HEK293 (cell line): ENCODE measurements around the gene TOMM7.

ENCODE experiments used
- BCL11A ChIP-seq: fragments of 450-650 bp; formaldehyde crosslinking; IDR thresholded peaks from 2 replicates; pipeline ENCODE4 v1.5.1; 2016; ENCODE audit warnings: low read depth, missing biosample characterization, missing genetic modification characterization
- BCL6B ChIP-seq: fragments of 450-650 bp; formaldehyde crosslinking; IDR thresholded peaks from 2 replicates; pipeline ENCODE4 v1.5.1; 2017; ENCODE audit warnings: missing biosample characterization, missing genetic modification characterization
- GLI4 ChIP-seq: fragments of 450-650 bp; formaldehyde crosslinking; IDR thresholded peaks from 2 replicates; pipeline ENCODE4 v1.5.1; 2016; ENCODE audit warnings: missing biosample characterization, missing genetic modification characterization
- IKZF3 ChIP-seq: fragments of 450-650 bp; IDR thresholded peaks from 2 replicates; pipeline ENCODE4 v1.5.0; 2018; ENCODE audit warnings: missing biosample characterization, mild to moderate bottlenecking, missing genetic modification characterization, moderate library complexity
- KLF7 ChIP-seq: fragments of 450-650 bp; formaldehyde crosslinking; IDR thresholded peaks from 2 replicates; pipeline ENCODE4 v1.5.1; 2016; ENCODE audit warnings: missing biosample characterization, missing genetic modification characterization, borderline replicate concordance
- KLF9 ChIP-seq: fragments of 450-650 bp; formaldehyde crosslinking; IDR thresholded peaks from 2 replicates; pipeline ENCODE4 v1.5.1; 2016; ENCODE audit warnings: missing biosample characterization, missing genetic modification characterization, low read depth
- PRDM1 ChIP-seq: fragments of 450-650 bp; formaldehyde crosslinking; IDR thresholded peaks from 2 replicates; pipeline ENCODE4; 2016; ENCODE audit warnings: missing biosample characterization, missing genetic modification characterization
- ZBTB17 ChIP-seq: fragments of 450-650 bp; formaldehyde crosslinking; IDR thresholded peaks from 2 replicates; pipeline ENCODE4 v1.5.1; 2016; ENCODE audit warnings: missing biosample characterization, missing genetic modification characterization
- ZNF202 ChIP-seq: fragments of 450-650 bp; formaldehyde crosslinking; IDR thresholded peaks from 2 replicates; pipeline ENCODE4 v1.5.1; 2016; ENCODE audit warnings: missing biosample characterization, missing genetic modification characterization, borderline replicate concordance
- ZNF211 ChIP-seq: fragments of 450-650 bp; formaldehyde crosslinking; IDR thresholded peaks from 2 replicates; pipeline ENCODE4 v1.5.1; 2016; ENCODE audit warnings: low read depth, missing biosample characterization, missing genetic modification characterization
- ZNF335 ChIP-seq: fragments of 450-650 bp; formaldehyde crosslinking; conservative IDR thresholded peaks from 2 replicates; pipeline ENCODE4 v1.5.1; 2016; ENCODE audit warnings: missing biosample characterization, missing genetic modification characterization
- ZNF350 ChIP-seq: fragments of 450-650 bp; formaldehyde crosslinking; IDR thresholded peaks from 2 replicates; pipeline ENCODE4 v1.5.0; 2017; ENCODE audit warnings: missing biosample characterization, mild to moderate bottlenecking, missing genetic modification characterization
- ZNF391 ChIP-seq: fragments of 450-650 bp; formaldehyde crosslinking; IDR thresholded peaks from 2 replicates; pipeline ENCODE4 v1.5.1; 2016; ENCODE audit warnings: low read depth, missing biosample characterization, missing genetic modification characterization, borderline replicate concordance
- ZNF398 ChIP-seq: fragments of 450-650 bp; formaldehyde crosslinking; IDR thresholded peaks from 2 replicates; pipeline ENCODE4 v1.5.1; 2017; ENCODE audit warnings: missing biosample characterization, missing genetic modification characterization
- ZNF501 ChIP-seq: fragments of 450-650 bp; formaldehyde crosslinking; IDR thresholded peaks from 2 replicates; pipeline ENCODE4 v1.5.1; 2016; ENCODE audit warnings: missing biosample characterization, missing genetic modification characterization
- ZNF610 ChIP-seq: fragments of 450-650 bp; formaldehyde crosslinking; IDR thresholded peaks from 2 replicates; pipeline ENCODE4 v1.5.1; 2016; ENCODE audit warnings: missing biosample characterization, missing genetic modification characterization, borderline replicate concordance
- ZNF623 ChIP-seq: fragments of 450-650 bp; formaldehyde crosslinking; IDR thresholded peaks from 2 replicates; pipeline ENCODE4 v1.5.1; 2016; ENCODE audit warnings: missing biosample characterization, missing genetic modification characterization
- ZNF777 ChIP-seq: fragments of 450-650 bp; formaldehyde crosslinking; IDR thresholded peaks from 2 replicates; pipeline ENCODE4 v1.5.1; 2017; ENCODE audit warnings: missing biosample characterization, missing genetic modification characterization, borderline replicate concordance
- TF ChIP-seq, protein P1 (sequence below): fragments of 450-650 bp; formaldehyde crosslinking; IDR thresholded peaks from 2 replicates; pipeline ENCODE4 v1.5.1; 2016; ENCODE audit warnings: missing biosample characterization, missing genetic modification characterization
- TF ChIP-seq, protein P2 (sequence below): fragments of 450-650 bp; formaldehyde crosslinking; IDR thresholded peaks from 2 replicates; pipeline ENCODE4 v1.5.1; 2016; ENCODE audit warnings: missing biosample characterization, missing genetic modification characterization
- TF ChIP-seq, protein P3 (sequence below): fragments of 450-650 bp; formaldehyde crosslinking; IDR thresholded peaks from 2 replicates; pipeline ENCODE4 v1.5.1; 2016; ENCODE audit warnings: missing biosample characterization, missing genetic modification characterization
- TF ChIP-seq, protein P4 (sequence below): fragments of 450-650 bp; formaldehyde crosslinking; IDR thresholded peaks from 2 replicates; pipeline ENCODE4 v1.5.1; 2016; ENCODE audit warnings: missing biosample characterization, missing genetic modification characterization
- TF ChIP-seq, protein P5 (sequence below): fragments of 450-650 bp; formaldehyde crosslinking; IDR thresholded peaks from 2 replicates; pipeline ENCODE4 v1.5.1; 2017; ENCODE audit warnings: missing biosample characterization, missing genetic modification characterization

The TOMM7 gene

GRCh38 chr7:22854158-22855048 lies 31.8 kb upstream of the TOMM7 start (continued):
- TF ChIP-seq, protein P1, sequence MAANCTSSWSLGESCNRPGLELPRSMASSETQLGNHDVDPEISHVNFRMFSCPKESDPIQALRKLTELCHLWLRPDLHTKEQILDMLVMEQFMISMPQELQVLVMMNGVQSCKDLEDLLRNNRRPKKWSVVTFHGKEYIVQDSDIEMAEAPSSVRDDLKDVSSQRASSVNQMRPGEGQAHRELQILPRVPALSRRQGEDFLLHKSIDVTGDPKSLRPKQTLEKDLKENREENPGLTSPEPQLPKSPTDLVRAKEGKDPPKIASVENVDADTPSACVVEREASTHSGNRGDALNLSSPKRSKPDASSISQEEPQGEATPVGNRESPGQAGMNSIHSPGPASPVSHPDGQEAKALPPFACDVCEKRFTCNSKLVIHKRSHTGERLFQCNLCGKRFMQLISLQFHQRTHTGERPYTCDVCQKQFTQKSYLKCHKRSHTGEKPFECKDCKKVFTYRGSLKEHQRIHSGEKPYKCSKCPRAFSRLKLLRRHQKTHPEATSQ (tag by site-specific recombination): 0 out of 2 replicates have a peak, but pooled peaks have one; percentile 66
- TF ChIP-seq ZNF211 (tag by site-specific recombination) (no peak), ZBTB17 (tag by site-specific recombination) (peak; percentile 86), BCL11A (tag by site-specific recombination) (0 out of 2 replicates have a peak, but pooled peaks have one; percentile 25), GLI4 (tag by site-specific recombination) (no peak), ZNF202 (no peak), KLF9 (tag by site-specific recombination) (peak; percentile 17; the same call in 1 of the 2 replicates), PRDM1 (tag by site-specific recombination) (0 out of 2 replicates have a peak, but pooled peaks have one; percentile 26), ZNF391 (no peak), ZNF777 (tag by site-specific recombination) (0 out of 2 replicates have a peak, but pooled peaks have one; percentile 27), ZNF398 (tag by site-specific recombination) (peak; percentile 50; the same call in 1 of the 2 replicates), ZNF501 (tag by site-specific recombination) (peak; percentile 51; the same call in 1 of the 2 replicates), ZNF335 (tag by site-specific recombination) (peak; percentile 79), KLF7 (peak; percentile 58; the same call in 1 of the 2 replicates), IKZF3 (tag by site-specific recombination) (no peak), ZNF350 (tag by site-specific recombination) (no peak), ZNF610 (0 out of 2 replicates have a peak, but pooled peaks have one; percentile 17), BCL6B (tag by site-specific recombination) (no peak), ZNF623 (tag by site-specific recombination) (0 out of 2 replicates have a peak, but pooled peaks have one; percentile 8)
- TF ChIP-seq, protein P2, sequence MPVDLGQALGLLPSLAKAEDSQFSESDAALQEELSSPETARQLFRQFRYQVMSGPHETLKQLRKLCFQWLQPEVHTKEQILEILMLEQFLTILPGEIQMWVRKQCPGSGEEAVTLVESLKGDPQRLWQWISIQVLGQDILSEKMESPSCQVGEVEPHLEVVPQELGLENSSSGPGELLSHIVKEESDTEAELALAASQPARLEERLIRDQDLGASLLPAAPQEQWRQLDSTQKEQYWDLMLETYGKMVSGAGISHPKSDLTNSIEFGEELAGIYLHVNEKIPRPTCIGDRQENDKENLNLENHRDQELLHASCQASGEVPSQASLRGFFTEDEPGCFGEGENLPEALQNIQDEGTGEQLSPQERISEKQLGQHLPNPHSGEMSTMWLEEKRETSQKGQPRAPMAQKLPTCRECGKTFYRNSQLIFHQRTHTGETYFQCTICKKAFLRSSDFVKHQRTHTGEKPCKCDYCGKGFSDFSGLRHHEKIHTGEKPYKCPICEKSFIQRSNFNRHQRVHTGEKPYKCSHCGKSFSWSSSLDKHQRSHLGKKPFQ (tag by site-specific recombination): no peak
- TF ChIP-seq, protein P3, sequence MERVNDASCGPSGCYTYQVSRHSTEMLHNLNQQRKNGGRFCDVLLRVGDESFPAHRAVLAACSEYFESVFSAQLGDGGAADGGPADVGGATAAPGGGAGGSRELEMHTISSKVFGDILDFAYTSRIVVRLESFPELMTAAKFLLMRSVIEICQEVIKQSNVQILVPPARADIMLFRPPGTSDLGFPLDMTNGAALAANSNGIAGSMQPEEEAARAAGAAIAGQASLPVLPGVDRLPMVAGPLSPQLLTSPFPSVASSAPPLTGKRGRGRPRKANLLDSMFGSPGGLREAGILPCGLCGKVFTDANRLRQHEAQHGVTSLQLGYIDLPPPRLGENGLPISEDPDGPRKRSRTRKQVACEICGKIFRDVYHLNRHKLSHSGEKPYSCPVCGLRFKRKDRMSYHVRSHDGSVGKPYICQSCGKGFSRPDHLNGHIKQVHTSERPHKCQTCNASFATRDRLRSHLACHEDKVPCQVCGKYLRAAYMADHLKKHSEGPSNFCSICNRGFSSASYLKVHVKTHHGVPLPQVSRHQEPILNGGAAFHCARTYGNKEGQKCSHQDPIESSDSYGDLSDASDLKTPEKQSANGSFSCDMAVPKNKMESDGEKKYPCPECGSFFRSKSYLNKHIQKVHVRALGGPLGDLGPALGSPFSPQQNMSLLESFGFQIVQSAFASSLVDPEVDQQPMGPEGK (tag by site-specific recombination): peak; percentile 85
- TF ChIP-seq, protein P4, sequence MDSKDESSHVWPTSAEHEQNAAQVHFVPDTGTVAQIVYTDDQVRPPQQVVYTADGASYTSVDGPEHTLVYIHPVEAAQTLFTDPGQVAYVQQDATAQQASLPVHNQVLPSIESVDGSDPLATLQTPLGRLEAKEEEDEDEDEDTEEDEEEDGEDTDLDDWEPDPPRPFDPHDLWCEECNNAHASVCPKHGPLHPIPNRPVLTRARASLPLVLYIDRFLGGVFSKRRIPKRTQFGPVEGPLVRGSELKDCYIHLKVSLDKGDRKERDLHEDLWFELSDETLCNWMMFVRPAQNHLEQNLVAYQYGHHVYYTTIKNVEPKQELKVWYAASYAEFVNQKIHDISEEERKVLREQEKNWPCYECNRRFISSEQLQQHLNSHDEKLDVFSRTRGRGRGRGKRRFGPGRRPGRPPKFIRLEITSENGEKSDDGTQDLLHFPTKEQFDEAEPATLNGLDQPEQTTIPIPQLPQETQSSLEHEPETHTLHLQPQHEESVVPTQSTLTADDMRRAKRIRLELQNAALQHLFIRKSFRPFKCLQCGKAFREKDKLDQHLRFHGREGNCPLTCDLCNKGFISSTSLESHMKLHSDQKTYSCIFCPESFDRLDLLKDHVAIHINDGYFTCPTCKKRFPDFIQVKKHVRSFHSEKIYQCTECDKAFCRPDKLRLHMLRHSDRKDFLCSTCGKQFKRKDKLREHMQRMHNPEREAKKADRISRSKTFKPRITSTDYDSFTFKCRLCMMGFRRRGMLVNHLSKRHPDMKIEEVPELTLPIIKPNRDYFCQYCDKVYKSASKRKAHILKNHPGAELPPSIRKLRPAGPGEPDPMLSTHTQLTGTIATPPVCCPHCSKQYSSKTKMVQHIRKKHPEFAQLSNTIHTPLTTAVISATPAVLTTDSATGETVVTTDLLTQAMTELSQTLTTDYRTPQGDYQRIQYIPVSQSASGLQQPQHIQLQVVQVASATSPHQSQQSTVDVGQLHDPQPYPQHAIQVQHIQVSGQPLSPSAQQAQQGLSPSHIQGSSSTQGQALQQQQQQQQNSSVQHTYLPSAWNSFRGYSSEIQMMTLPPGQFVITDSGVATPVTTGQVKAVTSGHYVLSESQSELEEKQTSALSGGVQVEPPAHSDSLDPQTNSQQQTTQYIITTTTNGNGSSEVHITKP (tag by site-specific recombination): peak; percentile 27; the same call in 1 of the 2 replicates
- TF ChIP-seq, protein P5, sequence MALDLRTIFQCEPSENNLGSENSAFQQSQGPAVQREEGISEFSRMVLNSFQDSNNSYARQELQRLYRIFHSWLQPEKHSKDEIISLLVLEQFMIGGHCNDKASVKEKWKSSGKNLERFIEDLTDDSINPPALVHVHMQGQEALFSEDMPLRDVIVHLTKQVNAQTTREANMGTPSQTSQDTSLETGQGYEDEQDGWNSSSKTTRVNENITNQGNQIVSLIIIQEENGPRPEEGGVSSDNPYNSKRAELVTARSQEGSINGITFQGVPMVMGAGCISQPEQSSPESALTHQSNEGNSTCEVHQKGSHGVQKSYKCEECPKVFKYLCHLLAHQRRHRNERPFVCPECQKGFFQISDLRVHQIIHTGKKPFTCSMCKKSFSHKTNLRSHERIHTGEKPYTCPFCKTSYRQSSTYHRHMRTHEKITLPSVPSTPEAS (tag by site-specific recombination): no peak
